ENCODE data around the gene VTN. TPM values are rescaled to one million over a fixed set of nuclear protein-coding genes. Genes with fewer than 3 reads are reported as not detected.

Gene VTN
- total and polyA plus RNA-seq, 4 experiments from 2014 or later: 0.28 TPM; not detected in 3

GRCh38 chr17:28407130-28407973 is 37.2 kb upstream of the VTN start:
- intact Hi-C loops (cut with micrococcal nuclease): no loop called here
- Mint-ChIP-seq H3K36me3 (no peaks in the 10 kb centered on the region), H3K27me3 (peaks cover 3 to 15% of the 10 kb centered on the region in 2 donors), H3K9me3 (no peaks in the 10 kb centered on the region), H3K4me3 (peak overlapping the region in 5 of 8 donors; percentile 26 to 57 (median 41)), H3K4me1 (peaks cover 5 to 21% (median 12%) of the 10 kb centered on the region in 4 donors), H3K27ac (peak overlapping the region in 1 of 7 donors; percentile 59)
- CTCF ChIA-PET (ENCODE audit: partially characterized antibody): interaction anchor here (1.8 kb wide), 1 partner anchor 9 kb away, joined by 8 read pairs; no protein-coding TSS in a partner anchor
- Histone ChIP-seq H3K27ac (ENCODE audit: low read depth, low read length) (no peak overlapping the region), H3K4me3 (ENCODE audit: low read length in 2 of 2) (no peak overlapping the region), H3K36me3 (ENCODE audit: insufficient read depth, low read length) (no peaks in the 10 kb centered on the region), H3K9me3 (ENCODE audit: control insufficient read depth in 1 of 2, low read length in 2 of 2) (no peaks in the 10 kb centered on the region), H3K4me1 (ENCODE audit: insufficient read depth, low read length) (peaks cover 14% of the 10 kb centered on the region), H3K27me3 (ENCODE audit: insufficient read depth, low read length) (peaks cover 5% of the 10 kb centered on the region)
- no peak for DNase-seq
- POLR2A ChIA-PET (ENCODE audit: partially characterized antibody): interaction anchor here (1.9 kb wide), 1 partner anchor 51 kb away, joined by 5 read pairs; no protein-coding TSS in a partner anchor

DNA sequence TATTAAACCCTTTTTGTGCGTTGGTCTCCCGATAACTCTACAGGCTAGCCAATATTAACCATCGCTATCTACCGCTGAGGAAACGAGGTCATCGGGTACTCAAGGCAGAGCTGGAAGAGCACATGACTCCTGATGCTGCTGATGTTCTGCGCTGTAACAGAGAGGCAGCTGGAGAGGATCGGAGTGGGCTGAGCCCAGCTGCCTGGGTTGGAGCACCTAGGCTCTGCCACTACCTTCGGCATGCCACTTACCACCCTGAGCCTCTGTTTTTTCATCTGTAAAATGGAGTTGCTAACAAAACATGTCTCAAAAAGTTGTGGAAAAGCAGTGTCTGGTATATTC is 36.3 kb upstream of the VTN start:
- Mint-ChIP-seq H3K9me3 (no peaks in the 10 kb centered on the region), H3K27ac (peak overlapping the region in 4 of 7 donors; percentile 29 to 63 (median 48)), H3K4me1 (peaks cover 5 to 26% (median 13%) of the 10 kb centered on the region in 4 donors), H3K36me3 (no peaks in the 10 kb centered on the region), H3K4me3 (peak overlapping the region; percentile 75 to 82 (median 78)), H3K27me3 (peaks cover 3 to 10% of the 10 kb centered on the region in 2 donors)
- DNase-seq: no peak
- Histone ChIP-seq H3K4me1 (ENCODE audit: insufficient read depth, low read length) (peaks cover 14% of the 10 kb centered on the region), H3K27ac (ENCODE audit: low read depth, low read length) (no peak overlapping the region), H3K36me3 (ENCODE audit: insufficient read depth, low read length) (no peaks in the 10 kb centered on the region), H3K9me3 (ENCODE audit: control insufficient read depth in 1 of 2, low read length in 2 of 2) (no peaks in the 10 kb centered on the region), H3K27me3 (ENCODE audit: insufficient read depth, low read length) (peaks cover 5% of the 10 kb centered on the region), H3K4me3 (ENCODE audit: low read length in 2 of 2) (peak overlapping the region; percentile 47 to 48)
- intact Hi-C loops (cut with micrococcal nuclease): no loop called here
- ChIA-PET POLR2A (ENCODE audit: partially characterized antibody) (interaction anchor here (0.6 to 3.6 kb wide), 3 partner anchors 22 to 752 kb away, joined by 3 to 11 read pairs (median 5); no protein-coding TSS in a partner anchor), CTCF (ENCODE audit: partially characterized antibody) (no interaction called here)

GRCh38 chr17:28405632-28406472 is 35.7 kb upstream of the VTN start, which contains the start of gene SLC46A1:
SLC46A1 (minus strand) TSS chr17:28406212; CDS start chr17:28406114, 98 bp downstream.
- Mint-ChIP-seq H3K4me1 (peaks cover 5 to 26% (median 13%) of the 10 kb centered on the region in 4 donors), H3K27me3 (peaks cover 3 to 10% of the 10 kb centered on the region in 2 donors), H3K36me3 (no peaks in the 10 kb centered on the region), H3K4me3 (peak within 1 kb of the TSS; percentile 76 to 86 (median 80)), H3K27ac (peak within 1 kb of the TSS in 4 of 7 donors; percentile 29 to 74 (median 54)), H3K9me3 (no peaks in the 10 kb centered on the region)
- H3K4me1 ChIP-seq (ENCODE audit: insufficient read depth, low read length): peaks cover 14% of the 10 kb centered on the region
- H3K9me3 ChIP-seq (ENCODE audit: control insufficient read depth in 1 of 2, low read length in 2 of 2): no peaks in the 10 kb centered on the region
- H3K36me3 ChIP-seq (ENCODE audit: insufficient read depth, low read length): no peaks in the 10 kb centered on the region
- ChIA-PET POLR2A (ENCODE audit: partially characterized antibody) (interaction anchor here (0.6 to 3.6 kb wide), 3 partner anchors 21 to 752 kb away, joined by 3 to 11 read pairs (median 5); no protein-coding TSS in a partner anchor), CTCF (ENCODE audit: partially characterized antibody) (interaction anchor here (2.6 kb wide), 1 partner anchor 11 kb away, joined by 16 read pairs; no protein-coding TSS in a partner anchor)
- H3K4me3 ChIP-seq (ENCODE audit: low read length in 2 of 2): peak within 1 kb of the TSS; percentile 47 to 48
- no peak within 1 kb of the TSS for H3K27ac ChIP-seq (ENCODE audit: low read depth, low read length)
- peak in 3 of 5 donors; percentile 7 to 25 (median 19) for DNase-seq
- intact Hi-C loops (cut with micrococcal nuclease): no loop called here
- peaks cover 5% of the 10 kb centered on the region for H3K27me3 ChIP-seq (ENCODE audit: insufficient read depth, low read length)

- Histone ChIP-seq H3K27ac (ENCODE audit: low read depth, low read length) (no peak overlapping the region), H3K9me3 (ENCODE audit: control insufficient read depth in 1 of 2, low read length in 2 of 2) (no peaks in the 10 kb centered on the region), H3K4me3 (ENCODE audit: low read length in 2 of 2) (peak overlapping the region; percentile 47 to 48), H3K36me3 (ENCODE audit: insufficient read depth, low read length) (no peaks in the 10 kb centered on the region), H3K27me3 (ENCODE audit: insufficient read depth, low read length) (peaks cover 5% of the 10 kb centered on the region), H3K4me1 (ENCODE audit: insufficient read depth, low read length) (peaks cover 14% of the 10 kb centered on the region)
- H3K4me3 Mint-ChIP-seq: peak overlapping the region; percentile 31 to 86 (median 76)
- peaks cover 3 to 10% of the 10 kb centered on the region in 2 donors for H3K27me3 Mint-ChIP-seq
- intact Hi-C loops (cut with micrococcal nuclease): no loop called here
- DNase-seq: no peak
- ChIA-PET POLR2A (ENCODE audit: partially characterized antibody) (interaction anchor here (1.3 to 3.6 kb wide), 2 partner anchors 20 to 47 kb away, joined by 4 to 11 read pairs; a partner anchor contains a TSS), CTCF (ENCODE audit: partially characterized antibody) (interaction anchor here (2.6 kb wide), 1 partner anchor 12 kb away, joined by 16 read pairs; no protein-coding TSS in a partner anchor)
- H3K9me3 Mint-ChIP-seq: no peaks in the 10 kb centered on the region
- no peaks in the 10 kb centered on the region for H3K36me3 Mint-ChIP-seq
- peaks cover 5 to 26% (median 13%) of the 10 kb centered on the region in 4 donors for H3K4me1 Mint-ChIP-seq
- H3K27ac Mint-ChIP-seq: peak overlapping the region in 1 of 7 donors; percentile 74
Observed at GRCh38 chr17:28404812-28405570, 34.9 kb upstream of the VTN start.

- Mint-ChIP-seq H3K36me3 (no peaks in the 10 kb centered on the region), H3K4me1 (peaks cover 5 to 26% (median 13%) of the 10 kb centered on the region in 4 donors), H3K27me3 (peaks cover 3 to 7% of the 10 kb centered on the region in 2 donors), H3K4me3 (peak overlapping the region; percentile 31 to 66 (median 49)), H3K9me3 (no peaks in the 10 kb centered on the region), H3K27ac (no peak overlapping the region)
- Histone ChIP-seq H3K9me3 (ENCODE audit: control insufficient read depth in 1 of 2, low read length in 2 of 2) (no peaks in the 10 kb centered on the region), H3K4me1 (ENCODE audit: insufficient read depth, low read length) (peaks cover 14% of the 10 kb centered on the region), H3K36me3 (ENCODE audit: insufficient read depth, low read length) (no peaks in the 10 kb centered on the region), H3K4me3 (ENCODE audit: low read length in 2 of 2) (no peak overlapping the region), H3K27ac (ENCODE audit: low read depth, low read length) (no peak overlapping the region), H3K27me3 (ENCODE audit: insufficient read depth, low read length) (peaks cover 5% of the 10 kb centered on the region)
- CTCF ChIA-PET (ENCODE audit: partially characterized antibody): interaction anchor here (2.6 kb wide), 1 partner anchor 12 kb away, joined by 16 read pairs; no protein-coding TSS in a partner anchor
- POLR2A ChIA-PET (ENCODE audit: partially characterized antibody): interaction anchor here (0.6 to 3.6 kb wide), 3 partner anchors 20 to 46 kb away, joined by 3 to 11 read pairs (median 4); a partner anchor contains a TSS
- intact Hi-C loops (cut with micrococcal nuclease): no loop called here
- no peak for DNase-seq
Observed at GRCh38 chr17:28404461-28404811, 34.3 kb upstream of the VTN start.

- peaks cover 14% of the 10 kb centered on the region for H3K4me1 ChIP-seq (ENCODE audit: insufficient read depth, low read length)
- peaks cover 5% of the 10 kb centered on the region for H3K27me3 ChIP-seq (ENCODE audit: insufficient read depth, low read length)
- peak overlapping the region in 1 of 7 donors; percentile 15 for H3K27ac Mint-ChIP-seq
- no peak overlapping the region for H3K4me3 ChIP-seq (ENCODE audit: low read length in 2 of 2)
- H3K36me3 Mint-ChIP-seq: no peaks in the 10 kb centered on the region
- H3K9me3 ChIP-seq (ENCODE audit: control insufficient read depth in 1 of 2, low read length in 2 of 2): no peaks in the 10 kb centered on the region
- peaks cover 3 to 7% of the 10 kb centered on the region in 2 donors for H3K27me3 Mint-ChIP-seq
- intact Hi-C loops (cut with micrococcal nuclease): no loop called here
- peak overlapping the region in 5 of 8 donors; percentile 13 to 63 (median 54) for H3K4me3 Mint-ChIP-seq
- no peak for DNase-seq
- H3K36me3 ChIP-seq (ENCODE audit: insufficient read depth, low read length): no peaks in the 10 kb centered on the region
- peaks cover 5 to 26% (median 13%) of the 10 kb centered on the region in 4 donors for H3K4me1 Mint-ChIP-seq
- no peaks in the 10 kb centered on the region for H3K9me3 Mint-ChIP-seq
- CTCF ChIA-PET (ENCODE audit: partially characterized antibody): interaction anchor here (2.6 kb wide), 1 partner anchor 13 kb away, joined by 16 read pairs; no protein-coding TSS in a partner anchor
- POLR2A ChIA-PET (ENCODE audit: partially characterized antibody): interaction anchor here (0.6 to 3.6 kb wide), 3 partner anchors 19 to 46 kb away, joined by 3 to 11 read pairs (median 4); a partner anchor contains a TSS
- H3K27ac ChIP-seq (ENCODE audit: low read depth, low read length): no peak overlapping the region
Observed at GRCh38 chr17:28404007-28404406, 33.9 kb upstream of the VTN start.
